ENCODE data around the gene SMAD3. TPM values are rescaled to one million over a fixed set of nuclear protein-coding genes. Genes with fewer than 3 reads are reported as not detected.

Gene SMAD3
- total RNA-seq, 2 experiments from 2014 or later = 41.2 to 77.8 TPM

DNA sequence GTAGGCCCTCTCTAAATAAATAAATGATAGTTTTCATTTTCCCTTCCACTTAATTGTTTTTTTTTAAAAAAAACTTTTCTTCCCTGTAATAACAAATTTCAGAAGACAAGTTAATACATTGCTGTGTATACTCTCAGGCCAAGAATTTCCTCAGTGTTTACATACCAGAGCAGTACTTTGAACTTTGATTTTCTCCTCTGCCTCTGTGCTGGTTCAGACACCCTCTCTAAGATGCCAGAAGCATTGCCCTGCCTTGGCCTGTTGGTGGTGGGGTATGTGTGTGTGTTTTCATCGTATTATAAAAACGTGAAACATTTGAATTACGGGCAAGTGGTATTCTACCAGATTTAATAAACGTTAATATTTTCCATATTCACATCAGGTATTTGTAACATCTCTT lies 70.1 kb downstream of the SMAD3 start:
- CTCF ChIA-PET (ENCODE audit: unreplicated experiment) = interaction anchor here (0.6 to 1.6 kb wide), 2 partner anchors 13 to 34 kb away, joined by 3 to 5 read pairs; no protein-coding TSS in a partner anchor
- Histone ChIP-seq H3K36me3 (ENCODE audit: insufficient read depth, low read length) (no peaks in the 10 kb centered on the region), H4K20me1 (ENCODE audit: insufficient read depth, low read length) (no peaks in the 10 kb centered on the region; the same call in 1 of the 2 replicates), H3K4me3 (ENCODE audit: low read depth, low read length, poor library complexity, severe bottlenecking) (peak overlapping the region; percentile 59), H2AFZ (ENCODE audit: low read length) (no peak overlapping the region), H3K9me3 (ENCODE audit: low read length) (no peaks in the 10 kb centered on the region), H3K4me1 (ENCODE audit: insufficient read depth, low read length, poor library complexity, severe bottlenecking) (peaks cover 68% of the 10 kb centered on the region), H3K79me2 (ENCODE audit: insufficient read depth, low read depth, low read length) (peaks cover 59% of the 10 kb centered on the region), H3K9me2 (ENCODE audit: insufficient read depth, low read length) (no peaks in the 10 kb centered on the region), H3K27ac (ENCODE audit: low read depth, low read length, poor library complexity, severe bottlenecking) (peak overlapping the region; percentile 76), H3K4me2 (ENCODE audit: low read length) (peak overlapping the region; percentile 90)
- POLR2A ChIA-PET = interaction anchor here (0.9 to 1.8 kb wide), 6 partner anchors 11 to 67 kb away, joined by 3 to 6 read pairs (median 4); no protein-coding TSS in a partner anchor
- TF ChIP-seq, protein P1, sequence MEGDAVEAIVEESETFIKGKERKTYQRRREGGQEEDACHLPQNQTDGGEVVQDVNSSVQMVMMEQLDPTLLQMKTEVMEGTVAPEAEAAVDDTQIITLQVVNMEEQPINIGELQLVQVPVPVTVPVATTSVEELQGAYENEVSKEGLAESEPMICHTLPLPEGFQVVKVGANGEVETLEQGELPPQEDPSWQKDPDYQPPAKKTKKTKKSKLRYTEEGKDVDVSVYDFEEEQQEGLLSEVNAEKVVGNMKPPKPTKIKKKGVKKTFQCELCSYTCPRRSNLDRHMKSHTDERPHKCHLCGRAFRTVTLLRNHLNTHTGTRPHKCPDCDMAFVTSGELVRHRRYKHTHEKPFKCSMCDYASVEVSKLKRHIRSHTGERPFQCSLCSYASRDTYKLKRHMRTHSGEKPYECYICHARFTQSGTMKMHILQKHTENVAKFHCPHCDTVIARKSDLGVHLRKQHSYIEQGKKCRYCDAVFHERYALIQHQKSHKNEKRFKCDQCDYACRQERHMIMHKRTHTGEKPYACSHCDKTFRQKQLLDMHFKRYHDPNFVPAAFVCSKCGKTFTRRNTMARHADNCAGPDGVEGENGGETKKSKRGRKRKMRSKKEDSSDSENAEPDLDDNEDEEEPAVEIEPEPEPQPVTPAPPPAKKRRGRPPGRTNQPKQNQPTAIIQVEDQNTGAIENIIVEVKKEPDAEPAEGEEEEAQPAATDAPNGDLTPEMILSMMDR (conservative IDR thresholded peaks at IDR 0.05; ENCODE audit: low read length) = 0 out of 2 replicates have a peak, but pooled peaks have one; percentile 17
- no peak for TF ChIP-seq EZH2phosphoT487 (IDR thresholded peaks at IDR 0.05; ENCODE audit: borderline replicate concordance, low read depth, low read length)
- DNase-seq (ENCODE audit: low spot score) = peak; percentile 14
- intact Hi-C loops (cut with micrococcal nuclease; ENCODE audit: unreplicated experiment) = no loop called here
- BruUV-seq (replicated peaks) = no TSS peak

DNA sequence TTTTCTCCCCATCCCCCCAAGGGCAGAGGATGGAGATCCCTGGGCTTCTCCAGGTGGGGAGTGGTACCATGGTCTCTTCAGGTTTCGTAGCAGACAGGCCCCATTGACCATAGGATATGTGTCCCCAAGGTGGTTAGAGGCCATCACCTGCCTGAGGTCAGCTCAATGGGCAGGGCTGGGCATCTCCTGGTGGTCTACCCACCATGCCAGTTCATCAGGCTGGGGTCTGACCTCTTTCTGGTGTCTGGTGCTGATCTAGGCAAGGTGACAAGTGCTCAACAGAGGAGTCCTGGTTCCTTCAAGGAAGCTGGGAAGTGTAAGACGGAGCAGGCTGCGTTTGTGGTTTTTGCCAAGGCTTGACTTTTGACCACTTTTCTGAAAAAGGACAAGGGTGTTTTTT lies 71.4 kb downstream of the SMAD3 start:
- Histone ChIP-seq H3K4me2 (ENCODE audit: low read length) (peak overlapping the region; percentile 41), H3K27ac (ENCODE audit: low read depth, low read length, poor library complexity, severe bottlenecking) (no peak overlapping the region), H3K79me2 (ENCODE audit: insufficient read depth, low read depth, low read length) (peaks cover 70% of the 10 kb centered on the region), H3K9me3 (ENCODE audit: low read length) (no peaks in the 10 kb centered on the region), H3K36me3 (ENCODE audit: insufficient read depth, low read length) (no peaks in the 10 kb centered on the region), H3K4me1 (ENCODE audit: insufficient read depth, low read length, poor library complexity, severe bottlenecking) (peaks cover 67% of the 10 kb centered on the region), H2AFZ (ENCODE audit: low read length) (no peak overlapping the region), H3K4me3 (ENCODE audit: low read depth, low read length, poor library complexity, severe bottlenecking) (no peak overlapping the region), H3K9me2 (ENCODE audit: insufficient read depth, low read length) (no peaks in the 10 kb centered on the region), H4K20me1 (ENCODE audit: insufficient read depth, low read length) (no peaks in the 10 kb centered on the region; the same call in 1 of the 2 replicates)
- ChIA-PET POLR2A (no interaction called here), CTCF (ENCODE audit: unreplicated experiment) (no interaction called here)
- no peak for DNase-seq (ENCODE audit: low spot score)
- intact Hi-C loops (cut with micrococcal nuclease; ENCODE audit: unreplicated experiment) = no loop called here
- no TSS peak for BruUV-seq (replicated peaks)
- TF ChIP-seq, protein P1 (conservative IDR thresholded peaks at IDR 0.05; ENCODE audit: low read length) = no peak
- TF ChIP-seq EZH2phosphoT487 (IDR thresholded peaks at IDR 0.05; ENCODE audit: borderline replicate concordance, low read depth, low read length) = no peak

DNA sequence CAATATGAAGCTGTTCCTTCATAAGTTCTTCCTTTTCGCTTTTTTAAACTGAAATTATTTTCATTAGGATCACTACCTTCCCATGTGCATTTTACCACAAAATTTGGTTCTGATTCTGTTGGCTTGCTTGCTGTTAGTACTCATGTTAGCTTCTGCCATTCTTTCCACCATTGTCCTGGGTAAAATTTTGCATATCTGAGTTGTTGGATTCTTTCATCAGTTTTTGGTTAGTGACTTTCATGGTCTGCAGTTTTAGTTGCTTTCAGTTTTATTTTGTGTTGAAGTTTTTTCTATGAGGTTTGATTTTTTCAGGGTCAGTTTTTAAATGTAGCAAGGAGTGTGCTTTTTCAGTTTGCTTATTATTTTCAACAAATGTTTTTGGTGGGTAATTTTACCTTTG lies 71.9 kb downstream of the SMAD3 start:
- ChIA-PET CTCF (ENCODE audit: unreplicated experiment) (no interaction called here), POLR2A (interaction anchor here (1.1 kb wide), 1 partner anchor 12 kb away, joined by 3 read pairs; no protein-coding TSS in a partner anchor)
- Histone ChIP-seq H3K4me1 (ENCODE audit: insufficient read depth, low read length, poor library complexity, severe bottlenecking) (peaks cover 62% of the 10 kb centered on the region), H3K27ac (ENCODE audit: low read depth, low read length, poor library complexity, severe bottlenecking) (no peak overlapping the region), H3K79me2 (ENCODE audit: insufficient read depth, low read depth, low read length) (peaks cover 70% of the 10 kb centered on the region), H3K36me3 (ENCODE audit: insufficient read depth, low read length) (no peaks in the 10 kb centered on the region), H3K9me2 (ENCODE audit: insufficient read depth, low read length) (no peaks in the 10 kb centered on the region), H4K20me1 (ENCODE audit: insufficient read depth, low read length) (no peaks in the 10 kb centered on the region; the same call in 1 of the 2 replicates), H2AFZ (ENCODE audit: low read length) (no peak overlapping the region), H3K9me3 (ENCODE audit: low read length) (no peaks in the 10 kb centered on the region), H3K4me3 (ENCODE audit: low read depth, low read length, poor library complexity, severe bottlenecking) (no peak overlapping the region), H3K4me2 (ENCODE audit: low read length) (peak overlapping the region; percentile 41)
- intact Hi-C loops (cut with micrococcal nuclease; ENCODE audit: unreplicated experiment) = no loop called here
- TF ChIP-seq EZH2phosphoT487 (IDR thresholded peaks at IDR 0.05; ENCODE audit: borderline replicate concordance, low read depth, low read length) = no peak
- TF ChIP-seq, protein P1 (conservative IDR thresholded peaks at IDR 0.05; ENCODE audit: low read length) = no peak
- no peak for DNase-seq (ENCODE audit: low spot score)
- no TSS peak for BruUV-seq (replicated peaks)
